SU-DHL-6 (cell line): Measurements from ENCODE around the gene SRSF1.

Experiments
- H2AFZ ChIP-seq: fragments of 200-600 bp; sonication (generic); 2 replicates; pipeline ENCODE4 v1.6.1; 2014; ENCODE audit warnings: low read depth, mild to moderate bottlenecking, moderate library complexity, mixed read lengths, antibody characterized with exemption, low read length; ENCODE audit not compliant: severe bottlenecking
- H3F3A ChIP-seq: fragments of 200-600 bp; shearing (Covaris generic); 2 replicates; pipeline ENCODE4 v1.6.0; 2016; ENCODE audit warnings: antibody characterized with exemption, mild to moderate bottlenecking; ENCODE audit not compliant: insufficient read depth
- H3K27ac ChIP-seq: fragments of 200-600 bp; sonication (generic); 2 replicates; pipeline ENCODE4 v1.5.1; 2016; ENCODE audit warnings: low read depth, mild to moderate bottlenecking, low read length, moderate library complexity, mixed read lengths
- H3K27me3 ChIP-seq: fragments of 200-600 bp; sonication (generic), shearing (Covaris generic); 2 replicates; pipeline ENCODE4 v1.6.0; 2014; ENCODE audit warnings: mild to moderate bottlenecking, low read length
- H3K36me3 ChIP-seq: fragments of 200-600 bp; sonication (generic); 2 replicates; pipeline ENCODE4 v1.6.1; 2014; ENCODE audit warnings: mild to moderate bottlenecking, low read length, mixed read lengths
- H3K4me2 ChIP-seq: fragments of 300-600, 200-600 bp; shearing (Covaris generic), sonication (generic); 2 replicates; pipeline ENCODE4 v1.6.0; 2014; ENCODE audit warnings: low read length, low read depth, mild to moderate bottlenecking; ENCODE audit not compliant: poor library complexity, severe bottlenecking
- H3K4me3 ChIP-seq: fragments of 200-600 bp; sonication (generic); 2 replicates; pipeline ENCODE4 v1.5.1; 2014; ENCODE audit warnings: antibody characterized with exemption, low read length, mild to moderate bottlenecking, mixed read lengths; ENCODE audit not compliant: insufficient read depth, poor library complexity, severe bottlenecking
- H3K79me2 ChIP-seq: fragments of 200-600 bp; sonication (generic); 2 replicates; pipeline ENCODE4 v1.6.1; 2014; ENCODE audit warnings: mild to moderate bottlenecking, low read length, moderate library complexity; ENCODE audit not compliant: insufficient read depth
- H3K9ac ChIP-seq: fragments of 200-600 bp; sonication (generic); 2 replicates; pipeline ENCODE4 v1.7.0; 2014; ENCODE audit warnings: mild to moderate bottlenecking, low read length
- H3K9me2 ChIP-seq: fragments of 200-600 bp; sonication (generic); replicated peaks from 2 replicates; pipeline ENCODE4 v1.6.1; 2014; ENCODE audit warnings: low read length; ENCODE audit not compliant: insufficient read depth
- H3K9me3 ChIP-seq: fragments of 200-600 bp; sonication (generic); 2 replicates; pipeline ENCODE4 v1.6.1; 2014; ENCODE audit warnings: low read length, mixed read lengths; ENCODE audit not compliant: insufficient read depth
- H4K20me1 ChIP-seq: fragments of 200-600 bp; sonication (generic); 2 replicates; pipeline ENCODE4 v1.6.1; 2014; ENCODE audit warnings: low read depth, mild to moderate bottlenecking, antibody characterized with exemption, low read length, moderate library complexity, mixed read lengths
- EZH2phosphoT487 ChIP-seq: fragments of 200-600 bp; sonication (generic), shearing (Covaris generic); conservative IDR thresholded peaks from 2 replicates; pipeline ENCODE4 v1.6.1; 2018; ENCODE audit warnings: mild to moderate bottlenecking, antibody characterized with exemption, low read length, moderate library complexity, mixed read lengths
- TF ChIP-seq, protein P1 (sequence below): fragments of 200-600 bp; sonication (generic); IDR thresholded peaks from one replicate; pipeline ENCODE4 v1.5.1; 2017; ENCODE audit warnings: antibody characterized with exemption, mild to moderate bottlenecking, low read length, moderate library complexity; ENCODE audit not compliant: insufficient read depth, poor library complexity, severe bottlenecking

The SRSF1 gene, protein sequence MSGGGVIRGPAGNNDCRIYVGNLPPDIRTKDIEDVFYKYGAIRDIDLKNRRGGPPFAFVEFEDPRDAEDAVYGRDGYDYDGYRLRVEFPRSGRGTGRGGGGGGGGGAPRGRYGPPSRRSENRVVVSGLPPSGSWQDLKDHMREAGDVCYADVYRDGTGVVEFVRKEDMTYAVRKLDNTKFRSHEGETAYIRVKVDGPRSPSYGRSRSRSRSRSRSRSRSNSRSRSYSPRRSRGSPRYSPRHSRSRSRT

DNA sequence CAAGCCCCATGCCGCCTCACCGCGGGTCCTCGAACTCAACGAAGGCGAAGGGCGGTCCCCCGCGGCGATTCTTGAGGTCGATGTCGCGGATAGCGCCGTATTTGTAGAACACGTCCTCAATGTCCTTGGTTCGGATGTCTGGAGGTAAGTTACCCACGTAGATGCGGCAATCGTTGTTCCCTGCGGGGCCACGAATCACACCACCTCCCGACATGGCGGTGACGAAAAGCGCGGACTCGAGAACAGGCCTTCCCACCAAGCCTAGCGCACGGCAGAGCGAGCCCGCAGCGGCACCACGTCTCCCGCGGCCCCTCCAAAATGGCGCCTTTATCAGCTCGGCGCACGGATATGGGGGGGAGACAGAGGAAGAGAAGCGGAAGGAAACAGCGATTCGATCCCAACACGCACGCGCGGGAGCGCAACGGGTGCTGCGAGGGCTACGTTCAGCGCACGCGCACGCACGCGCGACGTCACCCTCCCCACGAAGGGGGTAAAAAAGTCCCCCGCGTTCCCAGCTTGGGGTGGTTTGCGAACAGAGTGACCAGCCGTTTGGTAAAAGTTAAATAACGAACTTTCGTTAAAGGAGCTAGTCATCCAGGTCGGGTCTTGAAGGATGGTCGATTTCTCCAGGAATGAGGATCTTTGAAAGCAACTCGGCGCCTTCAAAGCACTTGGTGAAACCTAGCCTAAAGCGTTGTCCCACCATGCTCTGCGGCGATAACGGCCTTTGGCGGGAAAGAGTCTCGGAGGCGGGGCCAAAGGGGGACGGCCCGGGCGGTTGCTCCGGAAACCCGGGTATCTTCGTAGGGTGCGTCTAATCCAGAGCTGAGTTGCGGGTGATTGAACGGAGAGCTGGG is at the start of gene SRSF1:
SRSF1 (minus strand) TSS at position 323 of the 857 bp plus-strand sequence; CDS start at position 214, 109 bp downstream.
- H3F3A ChIP-seq = peaks cover 36% of the 10 kb centered on the region
- no peaks in the 10 kb centered on the region for H3K27me3 ChIP-seq
- TF ChIP-seq, protein P1, sequence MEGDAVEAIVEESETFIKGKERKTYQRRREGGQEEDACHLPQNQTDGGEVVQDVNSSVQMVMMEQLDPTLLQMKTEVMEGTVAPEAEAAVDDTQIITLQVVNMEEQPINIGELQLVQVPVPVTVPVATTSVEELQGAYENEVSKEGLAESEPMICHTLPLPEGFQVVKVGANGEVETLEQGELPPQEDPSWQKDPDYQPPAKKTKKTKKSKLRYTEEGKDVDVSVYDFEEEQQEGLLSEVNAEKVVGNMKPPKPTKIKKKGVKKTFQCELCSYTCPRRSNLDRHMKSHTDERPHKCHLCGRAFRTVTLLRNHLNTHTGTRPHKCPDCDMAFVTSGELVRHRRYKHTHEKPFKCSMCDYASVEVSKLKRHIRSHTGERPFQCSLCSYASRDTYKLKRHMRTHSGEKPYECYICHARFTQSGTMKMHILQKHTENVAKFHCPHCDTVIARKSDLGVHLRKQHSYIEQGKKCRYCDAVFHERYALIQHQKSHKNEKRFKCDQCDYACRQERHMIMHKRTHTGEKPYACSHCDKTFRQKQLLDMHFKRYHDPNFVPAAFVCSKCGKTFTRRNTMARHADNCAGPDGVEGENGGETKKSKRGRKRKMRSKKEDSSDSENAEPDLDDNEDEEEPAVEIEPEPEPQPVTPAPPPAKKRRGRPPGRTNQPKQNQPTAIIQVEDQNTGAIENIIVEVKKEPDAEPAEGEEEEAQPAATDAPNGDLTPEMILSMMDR = no peak
- TF ChIP-seq EZH2phosphoT487 = no peak

DNA sequence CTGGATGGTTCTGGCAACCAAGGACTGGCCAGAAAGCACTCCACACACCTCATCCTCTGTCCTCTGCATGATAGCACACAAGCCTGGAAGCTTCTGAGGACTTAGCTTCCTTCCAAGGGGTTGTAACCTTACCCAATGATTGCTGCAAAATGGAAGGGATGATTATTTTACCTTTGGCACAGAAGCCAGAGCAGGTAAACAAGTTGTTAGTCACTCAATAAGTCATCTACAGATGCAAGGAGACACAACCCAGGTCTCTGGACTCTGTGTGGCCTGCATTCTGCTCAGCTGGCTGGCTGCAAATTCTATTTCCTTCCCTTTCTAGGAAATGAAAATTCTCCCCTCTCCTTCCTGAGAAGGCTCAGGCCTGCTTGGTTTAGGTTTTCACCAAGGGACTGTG is 49.4 kb upstream of the SRSF1 start:
- TF ChIP-seq, protein P1 = no peak
- no peak for TF ChIP-seq EZH2phosphoT487
- Histone ChIP-seq H3K9me3 (no peaks in the 10 kb centered on the region), H4K20me1 (no peaks in the 10 kb centered on the region), H3K9ac (no peak overlapping the region), H3K36me3 (no peaks in the 10 kb centered on the region), H2AFZ (no peak overlapping the region), H3K4me3 (no peak overlapping the region), H3K79me2 (no peaks in the 10 kb centered on the region), H3K27me3 (no peaks in the 10 kb centered on the region), H3K27ac (no peak overlapping the region), H3F3A (no peaks in the 10 kb centered on the region), H3K9me2 (no peaks in the 10 kb centered on the region), H3K4me2 (no peak overlapping the region)

More for the DNA sequence above, at the start of gene SRSF1:
- H3K4me3 ChIP-seq = peak within 1 kb of the TSS; percentile 96
- peak within 1 kb of the TSS; percentile 83 for H2AFZ ChIP-seq
- no peaks in the 10 kb centered on the region for H3K9me2 ChIP-seq
- peak within 1 kb of the TSS; percentile 99 for H3K9ac ChIP-seq
- H3K36me3 ChIP-seq = peaks cover 40% of the 10 kb centered on the region
- peak within 1 kb of the TSS; percentile 91 for H3K27ac ChIP-seq
- peaks cover 48% of the 10 kb centered on the region for H3K79me2 ChIP-seq
- no peaks in the 10 kb centered on the region for H3K9me3 ChIP-seq
- peak within 1 kb of the TSS; percentile 76 for H3K4me2 ChIP-seq
- peaks cover 39% of the 10 kb centered on the region for H4K20me1 ChIP-seq

DNA sequence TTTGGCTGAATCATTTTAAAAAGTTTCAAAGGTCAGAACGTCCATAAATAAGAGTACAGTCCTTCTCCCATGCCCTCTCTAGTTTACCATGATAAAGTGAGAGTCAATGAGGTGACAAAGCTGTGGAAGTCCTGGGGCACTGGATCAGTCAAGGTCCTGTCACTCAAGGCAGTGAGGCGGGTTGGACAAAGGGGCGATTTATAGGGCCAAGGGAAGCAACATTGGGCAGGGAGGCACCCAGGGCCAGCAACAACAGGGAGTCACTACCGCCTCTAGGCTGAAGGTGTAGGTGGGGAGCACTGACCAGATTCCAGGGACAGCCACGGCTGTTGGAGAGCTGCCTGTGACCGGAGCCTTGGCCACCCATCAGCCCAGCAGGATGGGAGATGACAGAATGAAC is 47.6 kb upstream of the SRSF1 start:
- no peaks in the 10 kb centered on the region for H3K9me3 ChIP-seq
- TF ChIP-seq EZH2phosphoT487 = no peak
- TF ChIP-seq, protein P1 = no peak
- H3K27ac ChIP-seq = no peak overlapping the region
- no peaks in the 10 kb centered on the region for H3K9me2 ChIP-seq
- H3K27me3 ChIP-seq = no peaks in the 10 kb centered on the region
- no peaks in the 10 kb centered on the region for H4K20me1 ChIP-seq
- no peaks in the 10 kb centered on the region for H3K79me2 ChIP-seq
- no peak overlapping the region for H2AFZ ChIP-seq
- H3K4me3 ChIP-seq = no peak overlapping the region
- H3K36me3 ChIP-seq = no peaks in the 10 kb centered on the region
- H3F3A ChIP-seq = no peaks in the 10 kb centered on the region
- no peak overlapping the region for H3K4me2 ChIP-seq
- no peak overlapping the region for H3K9ac ChIP-seq
